NCI-H1436 treated with DMSO at 0.1 percent for 48 hours (cell line): ENCODE results near the gene UPF3A.
"Not testable (repeated sequence)": the region's sequence is repeated elsewhere in the genome, so short reads cannot be mapped to it uniquely, and the experiment has no call there.

Experiments
- DNase-seq: peaks from one replicate; lab custom pipeline; 2025; lab: John Stamatoyannopoulos, UW

UPF3A gene

GRCh38 chr13:114264313-114264712, 17.1 kb upstream of the UPF3A start:
- not testable (repeated sequence) for DNase-seq

- DNase-seq = no peak
Measured at GRCh38 chr13:114264886-114265611, 16.4 kb upstream of the UPF3A start.

- DNase-seq = no peak
Measured at GRCh38 chr13:114266241-114266640, 15.2 kb upstream of the UPF3A start.

- DNase-seq = peak; percentile 57
Measured at GRCh38 chr13:114268344-114269280, 12.8 kb upstream of the UPF3A start.

DNA sequence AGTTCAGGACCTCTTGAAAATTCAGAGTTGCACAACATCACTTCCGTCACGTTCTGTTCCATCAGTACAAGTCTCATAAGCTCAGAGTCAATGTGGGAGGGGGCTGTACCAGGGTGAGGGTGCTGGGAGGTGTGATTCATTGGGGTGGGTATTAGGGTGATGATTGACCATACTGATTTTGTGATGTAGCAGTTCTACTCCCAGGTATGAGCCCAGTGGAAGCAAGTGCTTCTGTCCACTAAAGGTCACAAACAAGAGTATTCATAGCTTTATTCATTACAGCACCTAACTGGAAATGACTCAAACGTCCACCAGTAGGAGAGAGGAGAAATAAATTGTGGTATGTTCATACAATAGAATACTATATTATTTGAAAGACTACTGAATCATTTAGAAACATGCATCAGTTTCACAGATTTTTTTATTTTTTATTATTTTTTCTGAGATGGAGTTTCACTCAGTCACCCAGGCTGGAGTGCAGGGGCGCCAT, 12.1 kb upstream of the UPF3A start:
- no peak for DNase-seq

GRCh38 chr13:114272977-114273376, 8.4 kb upstream of the UPF3A start:
- DNase-seq = no peak

DNA sequence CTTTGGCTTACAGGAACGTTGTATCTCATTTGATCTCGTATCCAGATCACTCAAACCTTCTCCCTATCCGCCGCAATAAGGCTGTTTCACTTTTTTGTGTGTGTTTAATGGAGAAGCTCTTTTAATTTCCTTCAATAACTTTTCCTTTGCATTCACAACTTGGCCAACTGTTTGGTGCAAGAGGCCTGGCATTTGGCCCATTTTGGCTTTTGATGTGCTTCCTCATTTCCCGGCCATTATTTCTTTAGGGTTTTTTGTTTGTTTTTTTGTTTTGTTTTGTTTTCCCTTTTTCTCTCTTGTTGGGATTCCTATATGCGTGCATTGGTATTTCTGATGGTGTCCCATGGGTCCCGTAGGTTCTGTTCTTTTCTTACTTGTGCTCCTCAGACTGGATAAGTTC, 6.1 kb upstream of the UPF3A start:
- DNase-seq = no peak

DNA sequence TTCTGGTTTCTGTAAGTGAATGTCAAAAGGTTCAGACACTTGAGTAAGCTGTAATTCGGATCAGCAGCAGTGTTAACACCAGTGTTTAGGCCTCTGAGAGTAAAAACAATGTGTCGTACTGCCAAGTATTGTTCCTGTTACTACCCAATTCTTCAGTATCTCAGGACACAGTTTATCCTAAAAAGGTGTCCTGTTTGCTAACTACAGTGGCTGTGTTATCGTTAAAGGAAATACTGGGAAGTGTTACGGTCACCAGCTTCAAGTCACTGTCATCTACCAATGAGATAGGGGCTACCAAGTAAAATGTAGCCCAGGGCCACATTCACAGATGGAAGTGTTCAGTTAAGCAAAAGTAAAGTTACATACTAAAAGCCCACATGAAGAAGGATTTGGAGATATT, 2.3 kb upstream of the UPF3A start:
- no peak for DNase-seq

- no peak for DNase-seq
Measured at GRCh38 chr13:114279758-114280355, 1.5 kb upstream of the UPF3A start.

GRCh38 chr13:114282041-114282670, 755 bp downstream of the UPF3A start:
- DNase-seq = no peak

DNA sequence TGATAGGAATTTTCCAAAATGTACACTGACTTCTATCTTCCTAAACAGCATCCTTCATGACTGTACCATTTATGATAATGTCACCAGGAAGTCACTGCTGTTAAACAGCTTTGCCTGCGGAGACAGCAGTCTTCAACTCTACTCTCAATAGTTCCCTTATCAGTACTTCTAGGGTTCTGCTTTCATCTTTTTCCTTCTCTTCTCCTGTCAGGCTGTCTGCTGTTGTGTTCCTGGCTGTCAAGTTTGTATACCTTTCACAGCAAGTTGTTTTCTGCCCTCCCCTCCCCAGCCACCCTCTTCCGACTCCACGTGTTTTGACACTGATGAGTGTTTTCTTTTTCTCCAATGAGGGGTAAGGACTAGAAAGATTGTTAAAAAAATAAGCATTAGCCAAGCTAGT, 2.2 kb downstream of the UPF3A start:
- no peak for DNase-seq

- DNase-seq = no peak
Measured at GRCh38 chr13:114284680-114285079, 3.3 kb downstream of the UPF3A start.

DNA sequence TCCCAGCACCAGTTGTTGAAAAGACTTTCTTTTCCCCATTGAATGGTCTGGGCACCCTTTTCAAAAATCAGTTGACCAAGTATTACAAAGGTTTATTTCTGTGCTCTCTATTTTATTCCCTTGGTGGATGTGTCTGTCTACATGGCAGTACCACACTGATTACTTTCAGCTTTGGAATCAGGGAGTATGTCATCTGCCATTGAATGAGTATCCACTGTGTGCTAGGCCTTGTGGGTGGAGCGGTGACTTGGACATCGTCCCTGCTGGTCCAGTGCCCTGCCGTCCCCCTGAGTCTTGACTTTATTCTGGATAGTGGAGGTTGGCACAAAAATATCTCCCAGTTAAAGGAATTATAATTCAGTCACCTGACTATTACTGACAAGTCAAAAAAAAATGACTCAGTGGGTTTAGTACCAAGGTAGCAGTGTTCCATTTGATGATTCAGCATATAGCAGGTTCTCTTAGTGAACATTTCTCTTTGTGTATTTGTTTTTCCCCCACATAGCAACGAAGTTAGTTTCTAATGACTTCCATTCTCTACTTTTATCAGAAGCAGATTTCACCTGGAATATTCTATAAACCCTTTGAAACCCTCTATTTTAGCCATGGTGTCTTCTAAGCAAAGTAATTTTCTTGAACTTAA, 3.9 kb downstream of the UPF3A start:
- DNase-seq = no peak

- DNase-seq = no peak
Measured at GRCh38 chr13:114286808-114287207, 5.4 kb downstream of the UPF3A start.

- no peak for DNase-seq
Measured at GRCh38 chr13:114288157-114288591, 6.8 kb downstream of the UPF3A start.

DNA sequence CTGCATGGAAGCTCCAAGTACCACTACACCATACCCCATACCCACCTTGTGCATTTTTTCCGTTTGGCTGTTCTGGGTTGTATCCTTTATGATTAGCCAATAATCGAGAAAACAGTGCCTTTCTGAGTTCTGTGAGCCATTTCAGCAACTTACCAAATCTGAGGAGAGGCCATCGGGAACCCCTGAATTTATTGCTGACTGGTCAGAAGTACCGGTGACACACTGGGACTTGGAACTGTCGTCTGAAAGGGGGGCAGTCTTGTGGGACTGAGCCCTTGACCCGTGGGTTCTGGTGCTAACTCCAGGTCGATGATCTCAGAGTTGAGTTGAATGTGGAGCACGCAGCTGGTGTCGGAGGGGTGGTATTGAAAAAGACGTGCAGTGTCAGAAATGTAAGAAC, 15.0 kb downstream of the UPF3A start:
- no peak for DNase-seq

GRCh38 chr13:114296902-114297301, 15.5 kb downstream of the UPF3A start:
- no peak for DNase-seq

- DNase-seq = no peak
Measured at GRCh38 chr13:114298866-114299265, 17.5 kb downstream of the UPF3A start.

DNA sequence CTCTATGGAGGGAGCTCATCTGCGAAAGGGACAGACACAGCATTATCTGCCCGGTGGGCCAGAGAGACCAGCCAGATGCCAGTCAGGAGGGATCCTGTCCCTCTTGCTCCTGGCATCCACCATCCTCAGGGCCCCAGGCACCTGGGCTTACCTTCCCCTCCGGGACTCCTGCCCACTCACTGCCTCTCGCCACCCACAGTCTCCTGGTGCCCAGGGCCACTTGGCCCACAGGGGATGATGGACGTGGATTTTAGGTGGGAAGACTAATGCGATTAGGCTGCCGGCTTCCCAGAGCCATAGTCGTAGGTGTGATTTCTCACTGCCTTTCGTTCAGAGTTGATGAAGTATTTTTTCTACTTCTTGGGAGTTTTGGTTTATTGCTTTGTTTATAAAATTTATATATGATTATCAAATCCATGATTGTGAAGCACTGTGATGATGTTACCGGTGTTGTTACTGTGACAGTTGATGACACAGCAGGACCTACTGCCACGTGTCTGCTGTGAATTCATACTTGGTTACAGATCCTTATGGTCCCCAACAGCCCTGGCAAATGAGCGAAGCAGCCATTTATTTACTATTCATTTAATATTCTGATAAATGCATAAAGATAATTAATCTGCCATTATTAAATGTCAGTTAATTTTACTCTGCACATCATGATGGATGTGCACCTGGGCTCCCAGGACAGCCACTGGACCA, 18.4 kb downstream of the UPF3A start:
- DNase-seq = no peak

DNA sequence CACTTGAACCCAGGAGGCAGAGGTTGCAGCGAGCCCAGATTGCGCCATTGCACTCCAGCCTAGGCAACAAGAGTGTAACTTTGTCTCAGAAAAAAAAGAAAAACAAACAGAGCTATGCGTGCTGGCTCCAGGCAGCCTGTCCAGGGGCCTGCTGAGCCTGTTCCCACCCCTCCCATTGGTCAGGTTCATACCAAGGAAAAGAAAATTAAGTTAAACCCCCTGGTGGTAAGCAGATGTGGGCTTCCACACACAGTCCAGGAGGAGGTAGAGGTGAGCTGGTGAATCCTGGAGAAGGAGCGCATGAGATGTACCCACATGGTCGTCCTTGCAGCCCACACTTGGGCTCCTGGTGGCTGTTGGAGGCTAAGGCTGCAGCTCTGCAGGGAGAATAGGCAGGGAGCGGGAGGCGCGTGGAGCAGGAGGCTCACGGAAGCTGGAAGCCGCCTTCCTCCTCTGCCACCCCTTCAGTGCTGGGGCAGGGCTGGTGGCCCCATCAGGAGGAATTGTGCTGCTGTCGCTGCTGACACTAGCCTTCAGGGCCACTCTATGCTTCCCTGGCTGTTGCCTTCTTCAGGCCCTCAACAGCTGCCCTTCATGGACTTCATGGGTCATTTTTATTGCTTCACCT, 22.4 kb downstream of the UPF3A start:
- DNase-seq = no peak
